IMR-90 (cell line): ENCODE results near the gene SAFB2. TPM values are rescaled to one million over a fixed set of nuclear protein-coding genes. Genes with fewer than 3 reads are reported as not detected.

Experiments used
- ATAC-seq: fragments of 200-7000 bp; cut with Tn5 transposase; 2 replicates; pipeline ENCODE4 v1.9.1; 2020; ENCODE audit warnings: low read depth, mild to moderate bottlenecking, moderate library complexity
- BruUV-seq: library from RNA; stranded (reverse); fragments of 400-500 nt; replicated peaks from 2 replicates; lab custom pipeline; 2021; lab: Mats Ljungman, UMichigan
- CTCF ChIA-PET: fragments of 300-600 bp; formaldehyde crosslinking; extraction: SDS; loops from one replicate; lab custom pipeline; 2021; ENCODE audit warnings: antibody characterized with exemption; lab: Yijun Ruan, JAX
- POLR2A ChIA-PET: fragments of 300-600 bp; sonication (Branson Sonifier 250); formaldehyde crosslinking; loops from one replicate; lab custom pipeline; 2022; ENCODE audit warnings: antibody characterized with exemption; ENCODE audit not compliant: unreplicated experiment; lab: Charles Lee
- DNase-seq: peaks from one replicate; pipeline ENCODE4 v3.0.0; 2013
- H2AFZ ChIP-seq: replicated peaks from 2 replicates; pipeline ENCODE3; 2013; ENCODE audit warnings: low read length, mild to moderate bottlenecking; ENCODE audit not compliant: poor library complexity
- H2AK5ac ChIP-seq: 2 replicates; pipeline ENCODE4 v1.6.1; 2013; ENCODE audit warnings: low read depth, low read length, inconsistent platforms
- H2AK9ac ChIP-seq: replicated peaks from 2 replicates; pipeline ENCODE3; 2013; ENCODE audit warnings: mild to moderate bottlenecking, low read depth, low read length, moderate library complexity; ENCODE audit not compliant: poor library complexity
- H2BK120ac ChIP-seq: 2 replicates; pipeline ENCODE4 v1.6.1; 2013; ENCODE audit warnings: low read depth, low read length, inconsistent platforms
- H2BK15ac ChIP-seq: 3 replicates; pipeline ENCODE4 v1.6.1; 2013; ENCODE audit warnings: low read depth, low read length, inconsistent platforms
- H2BK20ac ChIP-seq: 2 replicates; pipeline ENCODE4 v1.6.1; 2013; ENCODE audit warnings: low read depth, mild to moderate bottlenecking, inconsistent platforms, low read length, moderate library complexity
- H2BK5ac ChIP-seq: 2 replicates; pipeline ENCODE4 v1.6.1; 2013; ENCODE audit warnings: mild to moderate bottlenecking, low read depth, low read length, inconsistent platforms; ENCODE audit not compliant: poor library complexity, severe bottlenecking
- H3K14ac ChIP-seq: replicated peaks from 2 replicates; pipeline ENCODE4 v1.6.1; 2013; ENCODE audit warnings: low read depth, low read length, inconsistent platforms
- H3K18ac ChIP-seq: 2 replicates; pipeline ENCODE4 v1.6.1; 2013; ENCODE audit warnings: low read depth, low read length, control low read depth
- H3K23ac ChIP-seq: 2 replicates; pipeline ENCODE4 v1.6.1; 2013; ENCODE audit warnings: low read depth, low read length, inconsistent platforms
- H3K27ac ChIP-seq: 2 replicates; pipeline ENCODE4 v1.5.1; 2013; ENCODE audit warnings: mild to moderate bottlenecking, control low read depth, low read length; ENCODE audit not compliant: insufficient read depth
- H3K27me3 ChIP-seq: 2 replicates; pipeline ENCODE4 v1.6.1; 2013; ENCODE audit warnings: low read length; ENCODE audit not compliant: control insufficient read depth, insufficient read depth
- H3K36me3 ChIP-seq: 2 replicates; pipeline ENCODE4 v1.6.1; 2013; ENCODE audit warnings: low read length, mixed read lengths; ENCODE audit not compliant: control insufficient read depth, insufficient read depth
- H3K4ac ChIP-seq: 2 replicates; pipeline ENCODE4 v1.6.1; 2013; ENCODE audit warnings: low read depth, low read length, inconsistent platforms
- H3K4me1 ChIP-seq: 2 replicates; pipeline ENCODE4 v1.6.1; 2013; ENCODE audit warnings: low read length, mixed read lengths; ENCODE audit not compliant: control insufficient read depth, insufficient read depth
- H3K4me2 ChIP-seq: 2 replicates; pipeline ENCODE4 v1.6.1; 2013; ENCODE audit warnings: low read depth, mild to moderate bottlenecking, control low read depth, low read length, moderate library complexity
- H3K4me3 ChIP-seq: 2 replicates; pipeline ENCODE4 v1.5.1; 2013; ENCODE audit warnings: low read depth, mild to moderate bottlenecking, control low read depth, low read length, moderate library complexity; ENCODE audit not compliant: insufficient read depth
- H3K56ac ChIP-seq: 2 replicates; pipeline ENCODE4 v1.6.1; 2013; ENCODE audit warnings: low read length, inconsistent platforms; ENCODE audit not compliant: insufficient read depth; ENCODE audit errors: extremely low read depth
- H3K79me1 ChIP-seq, 2 experiments: 2 replicates each; pipeline ENCODE4 v1.6.1; 2013; ENCODE audit warnings: low read length in 2 of 2, inconsistent platforms in 1 of 2, low read depth in 1 of 2
- H3K9ac ChIP-seq: 2 replicates; pipeline ENCODE4 v1.6.1; 2013; ENCODE audit warnings: low read depth, low read length, control low read depth
- H3K9me1 ChIP-seq: 2 replicates; pipeline ENCODE4 v1.6.1; 2013; ENCODE audit warnings: low read length, inconsistent platforms; ENCODE audit not compliant: insufficient read depth
- H3K9me3 ChIP-seq: 2 replicates; pipeline ENCODE4 v1.6.1; 2013; ENCODE audit warnings: low read length; ENCODE audit not compliant: control insufficient read depth, insufficient read depth
- H4K20me1 ChIP-seq: 2 replicates; pipeline ENCODE4 v1.6.1; 2013; ENCODE audit warnings: low read length, inconsistent platforms; ENCODE audit not compliant: insufficient read depth
- H4K5ac ChIP-seq: 2 replicates; pipeline ENCODE4 v1.6.1; 2013; ENCODE audit warnings: mild to moderate bottlenecking, low read depth, low read length, control low read depth
- H4K8ac ChIP-seq, 2 experiments: 2 replicates each; pipeline ENCODE4 v1.6.1; 2013; ENCODE audit warnings: low read depth in 2 of 2, low read length in 2 of 2, control low read depth in 1 of 2, inconsistent platforms in 1 of 2
- H4K91ac ChIP-seq: 2 replicates; pipeline ENCODE4 v1.6.1; 2013; ENCODE audit warnings: low read depth, low read length, inconsistent platforms; ENCODE audit not compliant: insufficient read depth
- BHLHE40 ChIP-seq: fragments of 150-350 bp; IDR thresholded peaks from 2 replicates; pipeline ENCODE4 v1.6.1; 2016; ENCODE audit warnings: mild to moderate bottlenecking, low read depth, low read length
- CEBPB ChIP-seq: IDR thresholded peaks from 2 replicates; pipeline ENCODE4 v1.6.1; 2012; ENCODE audit warnings: low read depth, low read length, improper control_type of control experiment
- CHD1 ChIP-seq: IDR thresholded peaks from 2 replicates; pipeline ENCODE4 v1.6.1; 2012; ENCODE audit warnings: low read depth, low read length, improper control_type of control experiment
- FOS ChIP-seq: fragments of 150-350 bp; IDR thresholded peaks from 2 replicates; pipeline ENCODE4 v1.6.1; 2016; ENCODE audit warnings: low read depth, low read length
- MAFK ChIP-seq: IDR thresholded peaks from 2 replicates; pipeline ENCODE4 v1.6.1; 2012; ENCODE audit warnings: low read depth, low read length, improper control_type of control experiment
- MAZ ChIP-seq: IDR thresholded peaks from 2 replicates; pipeline ENCODE4 v1.6.1; 2012; ENCODE audit warnings: low read depth, mild to moderate bottlenecking, low read length, improper control_type of control experiment, moderate library complexity, borderline replicate concordance
- MXI1 ChIP-seq: IDR thresholded peaks from 2 replicates; pipeline ENCODE4 v1.6.1; 2012; ENCODE audit warnings: low read depth, mild to moderate bottlenecking, low read length, moderate library complexity, borderline replicate concordance
- NFE2L2 ChIP-seq: fragments of 150-350 bp; IDR thresholded peaks from 2 replicates; pipeline ENCODE4 v1.6.1; 2016; ENCODE audit warnings: low read depth, mild to moderate bottlenecking, low read length
- POLR2A ChIP-seq: IDR thresholded peaks from 2 replicates; pipeline ENCODE4 v1.6.1; 2012; ENCODE audit warnings: mild to moderate bottlenecking, low read depth, low read length
- RAD21 ChIP-seq: IDR thresholded peaks from 2 replicates; pipeline ENCODE4 v1.6.1; 2012; ENCODE audit warnings: low read length, improper control_type of control experiment
- RCOR1 ChIP-seq: IDR thresholded peaks from 2 replicates; pipeline ENCODE4 v1.6.1; 2012; ENCODE audit warnings: mild to moderate bottlenecking, low read length, improper control_type of control experiment; ENCODE audit not compliant: insufficient replicate concordance
- RFX5 ChIP-seq: IDR thresholded peaks from 2 replicates; pipeline ENCODE4 v1.8.0; 2012; ENCODE audit warnings: low read depth, mild to moderate bottlenecking, low read length, moderate library complexity
- SMC3 ChIP-seq: fragments of 150-350 bp; IDR thresholded peaks from 2 replicates; pipeline ENCODE4 v1.6.1; 2016; ENCODE audit warnings: low read depth, mild to moderate bottlenecking, antibody characterized with exemption, low read length, moderate library complexity
- WGBS, 2 experiments: methylation state at CpG; one replicate each; pipeline versions ENCODE4 v1.1.5 to v1.1.7; 2013; ENCODE audit warnings: missing lambda C conversion rate in 2 of 2; ENCODE audit not compliant: insufficient read length in 1 of 2; ENCODE audit errors: extremely low coverage in 2 of 2; 5-methylcytosine and 5-hydroxymethylcytosine counted together
- dilution Hi-C: fragments of 300-500 bp; cut with HindIII; formaldehyde crosslinking; loops from one replicate; pipeline ENCODE4 v1.14.3; 2018; ENCODE audit warnings: low sequenced_read_pairs; ENCODE audit not compliant: unreplicated experiment
- in situ Hi-C: fragments of 300-500 bp; cut with MboI; formaldehyde crosslinking; loops from 3 replicates; pipeline ENCODE4 v1.14.3; 2019; ENCODE audit warnings: low sequenced_read_pairs, inconsistent platforms, mixed read lengths
- intact Hi-C: fragments of 100-400 bp; cut with micrococcal nuclease; formaldehyde crosslinking; loops from 2 replicates; pipeline ENCODE4 v1.10.0; 2022
- polyA plus RNA-seq, 3 experiments: library from polyadenylated mRNA; depleted of rRNA; stranded (reverse); fragments of >200 nt; gene quantifications; 2 replicates each; pipeline ENCODE4 v1.2.3, GENCODE V29; 2012; ENCODE audit warnings: low replicate concordance in 1 of 3
- total RNA-seq: library from RNA; depleted of rRNA; stranded (reverse); fragments of >200 nt; gene quantifications from 2 replicates; pipeline ENCODE4 v1.2.3, GENCODE V29; 2012
- TF ChIP-seq, protein P1 (sequence below): conservative IDR thresholded peaks from 2 replicates; pipeline ENCODE4 v1.5.1; 2012; ENCODE audit warnings: mild to moderate bottlenecking, low read depth, low read length, improper control_type of control experiment
- TF ChIP-seq, protein P2 (sequence below): fragments of 150-350 bp; IDR thresholded peaks from 2 replicates; pipeline ENCODE4 v1.6.1; 2016; ENCODE audit warnings: low read depth, mild to moderate bottlenecking, low read length, moderate library complexity, borderline replicate concordance
- TF ChIP-seq, protein P3 (sequence below): fragments of 150-350 bp; IDR thresholded peaks from 2 replicates; pipeline ENCODE4 v1.6.1; 2017; ENCODE audit warnings: mild to moderate bottlenecking, antibody characterized with exemption, low read length, low read depth

SAFB2 gene
- total and polyA plus RNA-seq, 2 of the 4 experiments (the other 2 are of a cell fraction) = 11.8 to 26.2 TPM

DNA sequence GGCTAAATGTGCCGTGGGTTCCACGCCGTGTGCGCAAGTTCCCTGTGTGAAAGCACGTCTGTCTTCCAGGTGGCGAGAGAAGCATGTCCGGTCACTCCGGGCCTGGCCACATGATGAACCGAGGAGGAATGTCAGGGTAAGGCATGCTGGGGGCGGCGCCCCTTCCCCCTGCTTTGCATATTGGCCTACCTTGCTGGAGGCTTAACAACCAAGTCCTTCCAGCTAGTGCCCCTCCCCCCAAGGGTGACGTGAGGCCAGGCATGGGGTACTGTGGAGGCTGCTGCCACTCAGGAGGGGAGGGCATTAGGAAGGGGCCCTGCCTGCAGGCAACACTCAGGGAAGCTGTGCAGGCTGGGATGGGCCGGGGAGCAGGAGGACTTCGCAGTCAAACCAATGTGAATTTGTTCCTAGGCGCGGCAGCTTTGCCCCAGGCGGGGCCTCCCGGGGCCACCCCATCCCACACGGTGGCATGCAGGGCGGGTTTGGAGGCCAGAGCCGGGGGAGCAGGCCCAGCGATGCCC, 45.2 kb upstream of the SAFB2 start:
- no peak overlapping the region for H3K4me3 ChIP-seq
- H3K27me3 ChIP-seq = no peaks in the 10 kb centered on the region
- no peak overlapping the region for H3K4me2 ChIP-seq
- ChIA-PET POLR2A (no interaction called here), CTCF (no interaction called here)
- no peak overlapping the region for H3K23ac ChIP-seq
- no TSS peak for BruUV-seq
- TF ChIP-seq BHLHE40 (no peak), RAD21 (no peak), NFE2L2 (no peak), MAZ (no peak), RFX5 (no peak), CEBPB (no peak), MAFK (no peak), SMC3 (no peak), POLR2A (no peak), CHD1 (no peak), RCOR1 (no peak), FOS (no peak), MXI1 (no peak)
- TF ChIP-seq, protein P1, sequence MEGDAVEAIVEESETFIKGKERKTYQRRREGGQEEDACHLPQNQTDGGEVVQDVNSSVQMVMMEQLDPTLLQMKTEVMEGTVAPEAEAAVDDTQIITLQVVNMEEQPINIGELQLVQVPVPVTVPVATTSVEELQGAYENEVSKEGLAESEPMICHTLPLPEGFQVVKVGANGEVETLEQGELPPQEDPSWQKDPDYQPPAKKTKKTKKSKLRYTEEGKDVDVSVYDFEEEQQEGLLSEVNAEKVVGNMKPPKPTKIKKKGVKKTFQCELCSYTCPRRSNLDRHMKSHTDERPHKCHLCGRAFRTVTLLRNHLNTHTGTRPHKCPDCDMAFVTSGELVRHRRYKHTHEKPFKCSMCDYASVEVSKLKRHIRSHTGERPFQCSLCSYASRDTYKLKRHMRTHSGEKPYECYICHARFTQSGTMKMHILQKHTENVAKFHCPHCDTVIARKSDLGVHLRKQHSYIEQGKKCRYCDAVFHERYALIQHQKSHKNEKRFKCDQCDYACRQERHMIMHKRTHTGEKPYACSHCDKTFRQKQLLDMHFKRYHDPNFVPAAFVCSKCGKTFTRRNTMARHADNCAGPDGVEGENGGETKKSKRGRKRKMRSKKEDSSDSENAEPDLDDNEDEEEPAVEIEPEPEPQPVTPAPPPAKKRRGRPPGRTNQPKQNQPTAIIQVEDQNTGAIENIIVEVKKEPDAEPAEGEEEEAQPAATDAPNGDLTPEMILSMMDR = no peak
- TF ChIP-seq, protein P2, sequence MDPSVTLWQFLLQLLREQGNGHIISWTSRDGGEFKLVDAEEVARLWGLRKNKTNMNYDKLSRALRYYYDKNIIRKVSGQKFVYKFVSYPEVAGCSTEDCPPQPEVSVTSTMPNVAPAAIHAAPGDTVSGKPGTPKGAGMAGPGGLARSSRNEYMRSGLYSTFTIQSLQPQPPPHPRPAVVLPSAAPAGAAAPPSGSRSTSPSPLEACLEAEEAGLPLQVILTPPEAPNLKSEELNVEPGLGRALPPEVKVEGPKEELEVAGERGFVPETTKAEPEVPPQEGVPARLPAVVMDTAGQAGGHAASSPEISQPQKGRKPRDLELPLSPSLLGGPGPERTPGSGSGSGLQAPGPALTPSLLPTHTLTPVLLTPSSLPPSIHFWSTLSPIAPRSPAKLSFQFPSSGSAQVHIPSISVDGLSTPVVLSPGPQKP = no peak
- TF ChIP-seq, protein P3, sequence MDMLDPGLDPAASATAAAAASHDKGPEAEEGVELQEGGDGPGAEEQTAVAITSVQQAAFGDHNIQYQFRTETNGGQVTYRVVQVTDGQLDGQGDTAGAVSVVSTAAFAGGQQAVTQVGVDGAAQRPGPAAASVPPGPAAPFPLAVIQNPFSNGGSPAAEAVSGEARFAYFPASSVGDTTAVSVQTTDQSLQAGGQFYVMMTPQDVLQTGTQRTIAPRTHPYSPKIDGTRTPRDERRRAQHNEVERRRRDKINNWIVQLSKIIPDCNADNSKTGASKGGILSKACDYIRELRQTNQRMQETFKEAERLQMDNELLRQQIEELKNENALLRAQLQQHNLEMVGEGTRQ = no peak
- no peak overlapping the region for H2AFZ ChIP-seq
- peaks cover 6% of the 10 kb centered on the region; the same call in 1 of the 2 replicates for H3K9me1 ChIP-seq
- H2BK20ac ChIP-seq = no peak overlapping the region
- no peak for DNase-seq
- no peak overlapping the region for H2BK5ac ChIP-seq
- H2BK120ac ChIP-seq = no peak overlapping the region
- H3K79me1 ChIP-seq = peaks cover 3 to 55% of the 10 kb centered on the region in 2 experiments; a peak in 2 of 4 replicates
- peaks cover 66% of the 10 kb centered on the region for H3K36me3 ChIP-seq
- no peaks in the 10 kb centered on the region for H3K9me3 ChIP-seq
- H4K8ac ChIP-seq = no peak overlapping the region
- H3K4ac ChIP-seq = no peak overlapping the region
- no peaks in the 10 kb centered on the region for H3K4me1 ChIP-seq
- no peak overlapping the region for H3K9ac ChIP-seq
- WGBS, 2 experiments = 91% methylated on average over 10 of the region's 22 CpGs; no CpG with 5 or more reads in 1 of the 2 experiments
- H4K91ac ChIP-seq = no peak overlapping the region
- H2AK9ac ChIP-seq = no peak overlapping the region
- dilution Hi-C loops = no loop called here
- H4K5ac ChIP-seq = no peak overlapping the region
- no peak overlapping the region for H2AK5ac ChIP-seq
- no peak overlapping the region for H3K27ac ChIP-seq
- no peak overlapping the region for H2BK15ac ChIP-seq
- ATAC-seq = no peak
- H4K20me1 ChIP-seq = peaks cover 35% of the 10 kb centered on the region
- no peak overlapping the region for H3K14ac ChIP-seq
- no peak overlapping the region for H3K18ac ChIP-seq
- in situ Hi-C loops = no loop called here
- intact Hi-C loops = loop anchor here (5.0 kb wide), 1 partner anchor 46 kb away; the partner anchor contains the start of genes SAFB and SAFB2
- no peak overlapping the region for H3K56ac ChIP-seq
